Left hindlimb (tissue), 1 donor: ENCODE results near the gene SIRT2.
"Not testable (repeated sequence)": the region's sequence is repeated elsewhere in the genome, so short reads cannot be mapped to it uniquely, and the experiment has no call there.

Experiments
- DNase-seq: peaks from one replicate; pipeline ENCODE4 v3.0.0-alpha.2; 2018

Gene SIRT2

GRCh38 chr19:38862321-38863059, 36.9 kb downstream of the SIRT2 start:
- peak; percentile 82 for DNase-seq

GRCh38 chr19:38861368-38861767, 38.0 kb downstream of the SIRT2 start:
- no peak for DNase-seq

GRCh38 chr19:38859631-38860204, 39.7 kb downstream of the SIRT2 start:
- DNase-seq: not testable (repeated sequence)

- DNase-seq: no peak
Measured at GRCh38 chr19:38856813-38857212, 42.6 kb downstream of the SIRT2 start.

- not testable (repeated sequence) for DNase-seq
Measured at GRCh38 chr19:38855751-38856150, 43.7 kb downstream of the SIRT2 start.

GRCh38 chr19:38854961-38855360, 44.5 kb downstream of the SIRT2 start:
- not testable (repeated sequence) for DNase-seq

- DNase-seq: no peak
Measured at GRCh38 chr19:38853214-38853613, 46.2 kb downstream of the SIRT2 start.

GRCh38 chr19:38852231-38853044, 47.0 kb downstream of the SIRT2 start:
- peak; percentile 84 for DNase-seq

GRCh38 chr19:38851622-38852230, 47.7 kb downstream of the SIRT2 start:
- DNase-seq: peak; percentile 94

GRCh38 chr19:38850976-38851621, 48.3 kb downstream of the SIRT2 start:
- peak; percentile 60 for DNase-seq

- no peak for DNase-seq
Measured at GRCh38 chr19:38850436-38850975, 48.9 kb downstream of the SIRT2 start.

GRCh38 chr19:38849860-38850435, 49.5 kb downstream of the SIRT2 start, which contains the start of gene HNRNPL:
HNRNPL (minus strand) TSS chr19:38849986; CDS start chr19:38849966, 20 bp downstream.
- DNase-seq: peak; percentile 100

GRCh38 chr19:38849147-38849859, 50.1 kb downstream of the SIRT2 start:
- peak; percentile 98 for DNase-seq

- DNase-seq: no peak
Measured at GRCh38 chr19:38848299-38849146, 50.9 kb downstream of the SIRT2 start.

- no peak for DNase-seq
Measured at GRCh38 chr19:38846097-38846496, 53.3 kb downstream of the SIRT2 start.

- no peak for DNase-seq
Measured at GRCh38 chr19:38845374-38846024, 53.9 kb downstream of the SIRT2 start.

GRCh38 chr19:38844093-38844686, 55.2 kb downstream of the SIRT2 start:
- no peak for DNase-seq

GRCh38 chr19:38843175-38843758, 56.2 kb downstream of the SIRT2 start:
- no peak for DNase-seq
